Measurements from ENCODE around the gene SALL4. TPM values are rescaled to one million over a fixed set of nuclear protein-coding genes. Genes with fewer than 3 reads are reported as not detected.

The SALL4 gene
- total RNA-seq, 4 donors from 2014 or later: not detected

- Histone ChIP-seq H3K27ac (replicated peaks in 1 of 4) (no peak overlapping the region), H3K4me3 (no peak overlapping the region)
- WGBS: 83% methylated on average over 3 of the region's 3 CpGs
Observed at GRCh38 chr20:51796340-51796739, 6.0 kb downstream of the SALL4 start.

GRCh38 chr20:51792960-51793359 lies 9.4 kb downstream of the SALL4 start:
- TF ChIP-seq POLR2A (IDR thresholded peaks at IDR 0.05; ENCODE audit: low read depth) (no peak), CTCF (IDR thresholded peaks at IDR 0.05) (no peak), EP300 (IDR thresholded peaks at IDR 0.05) (no peak), POLR2AphosphoS5 (IDR thresholded peaks at IDR 0.05) (no peak)
- no peak overlapping the region for H3K27ac ChIP-seq (replicated peaks in 1 of 4)
- WGBS: 92% methylated on average over 7 of the region's 7 CpGs
- no peak overlapping the region for H3K4me3 ChIP-seq
- no peaks in the 10 kb centered on the region for H3K36me3 ChIP-seq
- intact Hi-C loops (cut with DNase I): no loop called here
- no peak for DNase-seq (ENCODE audit: extremely low spot score)
- peaks cover 0 to 23% (median 0%) of the 10 kb centered on the region in 4 donors for H3K27me3 ChIP-seq
- H3K4me1 ChIP-seq: no peaks in the 10 kb centered on the region
- H3K9me3 ChIP-seq: no peaks in the 10 kb centered on the region

More at GRCh38 chr20:51796340-51796739, 6.0 kb downstream of the SALL4 start:
- DNase-seq (ENCODE audit: extremely low spot score): no peak
- intact Hi-C loops (cut with DNase I): loop anchor here (5.0 kb wide), 1 partner anchor 286 kb away; no protein-coding TSS in a partner anchor
- Histone ChIP-seq H3K36me3 (no peaks in the 10 kb centered on the region), H3K27me3 (peaks cover 0 to 56% (median 18%) of the 10 kb centered on the region in 4 donors), H3K9me3 (no peaks in the 10 kb centered on the region), H3K4me1 (peaks cover 14 to 20% (median 17%) of the 10 kb centered on the region in 4 donors)
- TF ChIP-seq EP300 (IDR thresholded peaks at IDR 0.05) (no peak), POLR2A (IDR thresholded peaks at IDR 0.05; ENCODE audit: low read depth) (no peak), POLR2AphosphoS5 (IDR thresholded peaks at IDR 0.05) (no peak), CTCF (IDR thresholded peaks at IDR 0.05) (no peak)

- no peak overlapping the region for H3K27ac ChIP-seq (replicated peaks in 1 of 4)
- intact Hi-C loops (cut with DNase I): no loop called here
- no peaks in the 10 kb centered on the region for H3K9me3 ChIP-seq
- no peak for TF ChIP-seq POLR2A (IDR thresholded peaks at IDR 0.05; ENCODE audit: low read depth)
- TF ChIP-seq POLR2AphosphoS5 (IDR thresholded peaks at IDR 0.05): no peak
- no peak for TF ChIP-seq EP300 (IDR thresholded peaks at IDR 0.05)
- no peak for TF ChIP-seq CTCF (IDR thresholded peaks at IDR 0.05)
- no peak for DNase-seq (ENCODE audit: extremely low spot score)
- H3K4me1 ChIP-seq: no peaks in the 10 kb centered on the region
- WGBS: 100% methylated on average over 3 of the region's 13 CpGs
- no peaks in the 10 kb centered on the region for H3K36me3 ChIP-seq
- H3K27me3 ChIP-seq: peaks cover 0 to 22% (median 0%) of the 10 kb centered on the region in 4 donors
- no peak overlapping the region for H3K4me3 ChIP-seq
Observed at GRCh38 chr20:51791626-51792025, 10.7 kb downstream of the SALL4 start.

- H3K4me1 ChIP-seq: no peaks in the 10 kb centered on the region
- TF ChIP-seq POLR2AphosphoS5 (IDR thresholded peaks at IDR 0.05): no peak
- TF ChIP-seq CTCF (IDR thresholded peaks at IDR 0.05): no peak
- no peak for TF ChIP-seq POLR2A (IDR thresholded peaks at IDR 0.05; ENCODE audit: low read depth)
- TF ChIP-seq EP300 (IDR thresholded peaks at IDR 0.05): no peak
- no peak overlapping the region for H3K4me3 ChIP-seq
- no peaks in the 10 kb centered on the region for H3K9me3 ChIP-seq
- 97% methylated on average over 12 of the region's 17 CpGs for WGBS
- H3K36me3 ChIP-seq: no peaks in the 10 kb centered on the region
- H3K27ac ChIP-seq (replicated peaks in 1 of 4): no peak overlapping the region
- intact Hi-C loops (cut with DNase I): no loop called here
- DNase-seq (ENCODE audit: extremely low spot score): no peak
- H3K27me3 ChIP-seq: peaks cover 0 to 22% (median 0%) of the 10 kb centered on the region in 4 donors
Observed at GRCh38 chr20:51790256-51790655, 12.1 kb downstream of the SALL4 start.

- 72% methylated on average over 2 of the region's 2 CpGs for WGBS
- no peak for TF ChIP-seq POLR2A (IDR thresholded peaks at IDR 0.05; ENCODE audit: low read depth)
- no peak for TF ChIP-seq EP300 (IDR thresholded peaks at IDR 0.05)
- no peak for TF ChIP-seq POLR2AphosphoS5 (IDR thresholded peaks at IDR 0.05)
- Histone ChIP-seq H3K4me1 (no peaks in the 10 kb centered on the region), H3K36me3 (no peaks in the 10 kb centered on the region), H3K4me3 (no peak overlapping the region), H3K27ac (replicated peaks in 1 of 4) (no peak overlapping the region), H3K9me3 (no peaks in the 10 kb centered on the region), H3K27me3 (peaks cover 0 to 22% (median 0%) of the 10 kb centered on the region in 4 donors)
- no peak for DNase-seq (ENCODE audit: extremely low spot score)
- intact Hi-C loops (cut with DNase I): no loop called here
Observed at GRCh38 chr20:51789434-51789833, 12.9 kb downstream of the SALL4 start.

Measured in esophagus muscularis mucosa (tissue), 4 donors.